ENCODE data around the gene SELENOO.

- TF ChIP-seq CTCF (IDR thresholded peaks at IDR 0.05) (no peak), POLR2A (IDR thresholded peaks at IDR 0.05) (no peak), POLR2AphosphoS5 (IDR thresholded peaks at IDR 0.05) (no peak)
These were observed 866 bp upstream of the SELENOO start for GRCh38 chr22:50199829-50200460.

Data from breast epithelium (tissue), 3 donors.